Gastroesophageal sphincter (tissue), 4 donors: ENCODE data around the gene CNN2. TPM values are rescaled to one million over a fixed set of nuclear protein-coding genes. Genes with fewer than 3 reads are reported as not detected.

Source experiments
- ATAC-seq: fragments of 150-250 bp; one replicate; pipeline ENCODE4 v1.9.1; 2016; ENCODE audit warnings: mild to moderate bottlenecking, moderate library complexity
- H3K27ac ChIP-seq, 4 donors: fragments of 200-600 bp; sonication (generic) in 3 of 4; 1 replicate in 3 of 4; 2 replicates in 1 of 4; pipeline ENCODE4 v1.5.1; 2016 to 2019
- H3K27me3 ChIP-seq: fragments of 200-600 bp; sonication (generic); one replicate; pipeline ENCODE4 v1.5.1; 2019
- H3K36me3 ChIP-seq, 2 donors: fragments of 200-600 bp; sonication (generic); one replicate each; pipeline ENCODE4 v1.5.1; 2019; ENCODE audit warnings: control low read depth in 1 of 2
- H3K4me1 ChIP-seq, 3 donors: fragments of 200-600 bp; sonication (generic); 1 replicate in 2 of 3; 2 replicates in 1 of 3; pipeline ENCODE4 v1.5.1; 2016 to 2019; ENCODE audit warnings: control low read depth in 2 of 3
- H3K4me3 ChIP-seq, 2 donors: fragments of 200-600 bp; sonication (generic); one replicate each; pipeline ENCODE4 v1.5.1; 2019; ENCODE audit warnings: mild to moderate bottlenecking in 1 of 2, moderate library complexity in 1 of 2
- H3K9me3 ChIP-seq, 3 donors: fragments of 200-600 bp; sonication (generic); one replicate each; pipeline ENCODE4 v1.5.1; 2017 to 2019; ENCODE audit warnings: control low read depth in 2 of 3
- EP300 ChIP-seq: sonication (generic); formaldehyde crosslinking; IDR thresholded peaks from one replicate; pipeline ENCODE4 v1.6.1; 2017; ENCODE audit warnings: antibody characterized with exemption, mild to moderate bottlenecking
- POLR2A ChIP-seq, 2 donors: fragments of 450-650 bp; IDR thresholded peaks; one replicate each; pipeline ENCODE4 v1.6.1; 2017; ENCODE audit warnings: antibody characterized with exemption in 2 of 2, mild to moderate bottlenecking in 2 of 2, moderate library complexity in 1 of 2
- POLR2AphosphoS5 ChIP-seq: sonication (generic); formaldehyde crosslinking; IDR thresholded peaks from one replicate; pipeline ENCODE4 v1.6.1; 2017; ENCODE audit warnings: antibody characterized with exemption
- WGBS, 2 donors: methylation state at CpG; one replicate each; pipeline ENCODE4 v1.1.5; 2018; ENCODE audit warnings: low coverage in 1 of 2; 5-methylcytosine and 5-hydroxymethylcytosine counted together
- total RNA-seq, 4 donors: library from RNA; depleted of rRNA; stranded (reverse); fragments of >200 nt; gene quantifications; one replicate each; pipeline ENCODE4 v1.1.0, GENCODE V29; 2016
- TF ChIP-seq, protein P1 (sequence below), 4 experiments: fragments of 200-600 bp in 2 of 4; fragments of 450-650 bp in 2 of 4; sonication (generic) in 1 of 4; IDR thresholded peaks; one replicate each; pipeline ENCODE4 v1.5.1; 2017 to 2019; ENCODE audit warnings: antibody characterized with exemption in 4 of 4, mild to moderate bottlenecking in 2 of 4, moderate library complexity in 2 of 4

CNN2 gene
- total RNA-seq, 4 donors from 2014 or later = 52.9 to 103 (median 75.2) TPM

DNA sequence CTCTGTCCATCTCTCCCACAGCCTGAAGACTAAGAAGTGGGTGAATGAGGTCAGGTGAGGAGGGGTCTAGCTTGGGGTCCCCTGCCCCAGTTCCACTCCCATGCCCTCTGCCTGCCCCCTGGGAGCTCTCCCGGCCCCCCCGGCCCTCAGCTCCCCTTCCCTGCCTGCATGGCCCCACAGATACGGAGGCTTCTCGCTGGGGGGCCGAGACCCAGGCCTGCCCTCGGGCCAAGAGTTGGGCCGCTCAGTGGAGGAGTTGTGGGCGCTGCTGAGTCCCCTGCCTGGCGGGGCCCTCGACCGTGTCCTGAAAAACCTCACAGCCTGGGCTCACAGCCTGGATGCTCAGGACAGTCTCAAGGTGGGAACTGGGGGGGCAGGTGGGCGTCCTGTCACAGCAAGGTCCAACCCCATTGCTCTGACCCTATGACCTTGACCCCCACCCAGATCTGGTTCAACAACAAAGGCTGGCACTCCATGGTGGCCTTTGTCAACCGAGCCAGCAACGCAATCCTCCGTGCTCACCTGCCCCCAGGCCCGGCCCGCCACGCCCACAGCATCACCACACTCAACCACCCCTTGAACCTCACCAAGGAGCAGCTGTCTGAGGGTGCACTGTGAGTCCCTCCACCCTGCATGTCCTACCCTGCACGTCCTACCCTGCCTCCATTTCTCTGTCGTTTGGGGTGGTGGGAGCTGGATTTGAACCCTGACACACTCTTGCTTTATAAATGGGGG lies 29.6 kb downstream of the CNN2 start:
- Histone ChIP-seq H3K4me1 (no peaks in the 10 kb centered on the region), H3K27me3 (no peaks in the 10 kb centered on the region), H3K9me3 (peaks cover 0 to 55% (median 0%) of the 10 kb centered on the region in 3 donors), H3K27ac (no peak overlapping the region), H3K36me3 (peaks cover 0 to 44% of the 10 kb centered on the region in 2 donors), H3K4me3 (no peak overlapping the region)
- TF ChIP-seq EP300 (no peak), POLR2A (IDR thresholded peaks at IDR 0.05) (no peak), POLR2AphosphoS5 (no peak)
- TF ChIP-seq, protein P1, sequence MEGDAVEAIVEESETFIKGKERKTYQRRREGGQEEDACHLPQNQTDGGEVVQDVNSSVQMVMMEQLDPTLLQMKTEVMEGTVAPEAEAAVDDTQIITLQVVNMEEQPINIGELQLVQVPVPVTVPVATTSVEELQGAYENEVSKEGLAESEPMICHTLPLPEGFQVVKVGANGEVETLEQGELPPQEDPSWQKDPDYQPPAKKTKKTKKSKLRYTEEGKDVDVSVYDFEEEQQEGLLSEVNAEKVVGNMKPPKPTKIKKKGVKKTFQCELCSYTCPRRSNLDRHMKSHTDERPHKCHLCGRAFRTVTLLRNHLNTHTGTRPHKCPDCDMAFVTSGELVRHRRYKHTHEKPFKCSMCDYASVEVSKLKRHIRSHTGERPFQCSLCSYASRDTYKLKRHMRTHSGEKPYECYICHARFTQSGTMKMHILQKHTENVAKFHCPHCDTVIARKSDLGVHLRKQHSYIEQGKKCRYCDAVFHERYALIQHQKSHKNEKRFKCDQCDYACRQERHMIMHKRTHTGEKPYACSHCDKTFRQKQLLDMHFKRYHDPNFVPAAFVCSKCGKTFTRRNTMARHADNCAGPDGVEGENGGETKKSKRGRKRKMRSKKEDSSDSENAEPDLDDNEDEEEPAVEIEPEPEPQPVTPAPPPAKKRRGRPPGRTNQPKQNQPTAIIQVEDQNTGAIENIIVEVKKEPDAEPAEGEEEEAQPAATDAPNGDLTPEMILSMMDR (IDR thresholded peaks at IDR 0.05) = no peak
- ATAC-seq = no peak
- whole genome bisulfite sequencing, 2 donors = 97% methylated on average over 5 of the region's 20 CpGs; no CpG with 5 or more reads in 1 of the 2 donors

DNA sequence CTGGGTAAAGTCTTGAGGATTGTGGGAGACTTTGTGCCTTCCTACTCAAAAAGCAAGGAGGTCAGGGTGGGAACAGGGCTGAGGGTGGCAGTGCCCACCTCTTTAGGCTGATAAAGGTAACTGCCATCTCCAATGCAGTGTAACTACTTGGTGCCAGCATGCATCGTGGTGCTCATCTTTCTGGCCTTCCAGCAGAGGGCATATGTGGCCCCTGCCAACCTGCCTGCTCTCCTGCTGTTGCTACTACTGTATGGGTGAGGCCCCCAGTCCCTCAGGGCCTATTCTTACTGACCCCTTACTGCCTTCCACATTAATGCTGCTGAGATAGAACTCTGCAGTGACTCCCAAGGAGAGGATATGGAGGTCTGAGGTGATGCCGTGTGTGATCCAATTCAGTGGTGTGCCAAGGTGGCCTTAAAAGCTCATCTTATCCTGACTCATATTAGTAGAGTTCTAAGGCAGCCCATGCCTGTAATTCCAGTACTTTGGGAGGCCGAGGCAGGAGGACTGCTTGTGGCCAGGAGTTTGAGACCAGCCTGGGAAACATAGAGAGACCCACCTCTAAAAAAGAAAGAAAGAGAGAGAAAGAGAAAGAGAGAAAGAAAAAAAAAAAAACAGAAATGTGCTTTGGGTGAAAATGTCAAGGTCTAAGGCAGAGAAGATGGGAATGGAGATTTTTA lies 30.9 kb downstream of the CNN2 start:
- ATAC-seq = no peak
- peaks cover 0 to 55% (median 0%) of the 10 kb centered on the region in 3 donors for H3K9me3 ChIP-seq

DNA sequence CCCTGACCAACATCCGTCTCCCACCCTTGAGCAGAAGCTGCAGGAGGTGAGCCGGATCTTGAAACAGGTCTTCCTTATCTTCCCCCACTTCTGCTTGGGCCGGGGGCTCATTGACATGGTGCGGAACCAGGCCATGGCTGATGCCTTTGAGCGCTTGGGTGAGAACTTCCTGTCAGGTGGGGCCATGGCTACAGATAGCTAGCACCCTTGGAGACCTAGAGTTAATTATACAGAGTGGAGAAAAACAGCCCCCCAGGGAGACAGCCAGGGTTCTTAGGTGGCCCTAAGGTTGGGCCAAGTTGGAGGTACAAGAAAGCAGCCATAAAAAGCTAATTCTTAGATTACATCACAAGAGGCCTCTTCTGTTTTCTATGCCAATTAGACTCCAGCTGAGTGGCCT lies 31.7 kb downstream of the CNN2 start:
- H3K9me3 ChIP-seq = peaks cover 0 to 55% (median 0%) of the 10 kb centered on the region in 3 donors
- TF ChIP-seq, protein P1 (IDR thresholded peaks at IDR 0.05) = no peak
- TF ChIP-seq EP300 = no peak

More for the DNA sequence above, 30.9 kb downstream of the CNN2 start:
- Histone ChIP-seq H3K27ac (no peak overlapping the region), H3K4me1 (no peaks in the 10 kb centered on the region), H3K4me3 (no peak overlapping the region), H3K36me3 (peaks cover 0 to 44% of the 10 kb centered on the region in 2 donors), H3K27me3 (no peaks in the 10 kb centered on the region)
- 71% methylated on average over 2 of the region's 3 CpGs; no CpG with 5 or more reads in 1 of the 2 donors for whole genome bisulfite sequencing, 2 donors
- TF ChIP-seq POLR2AphosphoS5 (no peak), POLR2A (IDR thresholded peaks at IDR 0.05) (no peak), EP300 (no peak)
- TF ChIP-seq, protein P1 (IDR thresholded peaks at IDR 0.05) = no peak

DNA sequence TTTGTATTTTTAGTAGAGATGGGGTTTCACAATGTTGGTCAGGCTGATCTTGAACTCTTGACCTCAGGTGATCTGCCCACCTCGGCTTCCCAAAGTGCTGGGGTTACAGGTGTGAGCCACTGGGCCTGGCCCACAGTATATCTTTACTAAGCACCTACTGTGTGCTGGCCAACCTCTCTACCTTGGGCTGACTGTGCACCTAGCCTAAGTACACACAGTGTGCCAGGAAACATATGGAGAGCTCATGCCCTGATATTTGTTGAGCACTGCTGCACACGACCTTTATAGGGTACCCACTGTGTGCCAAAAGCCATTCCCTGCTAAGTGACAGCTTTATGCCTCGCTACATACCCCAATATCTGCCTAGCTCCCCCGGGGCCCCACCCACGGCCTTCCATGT lies 34.3 kb downstream of the CNN2 start:
- Histone ChIP-seq H3K36me3 (peaks cover 0 to 29% of the 10 kb centered on the region in 2 donors), H3K27ac (no peak overlapping the region), H3K4me1 (peaks cover 0 to 14% (median 9%) of the 10 kb centered on the region in 3 donors), H3K27me3 (peaks cover 17% of the 10 kb centered on the region), H3K9me3 (peaks cover 0 to 44% (median 0%) of the 10 kb centered on the region in 3 donors), H3K4me3 (no peak overlapping the region)
- no peak for TF ChIP-seq POLR2AphosphoS5
- TF ChIP-seq, protein P1 (IDR thresholded peaks at IDR 0.05) = no peak
- TF ChIP-seq POLR2A (IDR thresholded peaks at IDR 0.05) = no peak
- TF ChIP-seq EP300 = no peak
- WGBS, 2 donors = 82 to 90% methylated on average over 2 of the region's 5 CpGs
- ATAC-seq = no peak

More for the DNA sequence above, 31.7 kb downstream of the CNN2 start:
- H3K27me3 ChIP-seq = no peaks in the 10 kb centered on the region
- WGBS, 2 donors = no CpG with 5 or more reads among the region's 5 CpGs
- peaks cover 0 to 44% of the 10 kb centered on the region in 2 donors for H3K36me3 ChIP-seq
- ATAC-seq = no peak
- no peaks in the 10 kb centered on the region for H3K4me1 ChIP-seq
- H3K27ac ChIP-seq = no peak overlapping the region
- no peak overlapping the region for H3K4me3 ChIP-seq
